Inflammatory macrophage treated with lipopolysaccharide for 4 hours (primary cell): ENCODE data around the gene SMAD6.
"Not testable (repeated sequence)": the region's sequence is repeated elsewhere in the genome, so short reads cannot be mapped to it uniquely, and the experiment has no call there.

Experiments
- DNase-seq: peaks from one replicate; pipeline ENCODE4 v3.0.0-alpha.2; 2020

SMAD6 gene

GRCh38 chr15:66743703-66744536, 41.9 kb downstream of the SMAD6 start:
- no peak for DNase-seq

- no peak for DNase-seq
Measured at GRCh38 chr15:66744610-66745279, 42.7 kb downstream of the SMAD6 start.

- no peak for DNase-seq
Measured at GRCh38 chr15:66745530-66746230, 43.6 kb downstream of the SMAD6 start.

- no peak for DNase-seq
Measured at GRCh38 chr15:66746231-66746605, 44.2 kb downstream of the SMAD6 start.

GRCh38 chr15:66747223-66747622, 45.2 kb downstream of the SMAD6 start:
- DNase-seq, result no peak

GRCh38 chr15:66747886-66748707, 46.1 kb downstream of the SMAD6 start:
- DNase-seq, result no peak

- DNase-seq, result no peak
Measured at GRCh38 chr15:66748708-66749035, 46.6 kb downstream of the SMAD6 start.

- DNase-seq, result peak; percentile 18
Measured at GRCh38 chr15:66749841-66750575, 48.0 kb downstream of the SMAD6 start.

GRCh38 chr15:66750609-66751008, 48.6 kb downstream of the SMAD6 start:
- DNase-seq, result no peak

- peak; percentile 17 for DNase-seq
Measured at GRCh38 chr15:66751579-66751978, 49.5 kb downstream of the SMAD6 start.

GRCh38 chr15:66752078-66752477, 50.0 kb downstream of the SMAD6 start:
- DNase-seq, result no peak

- DNase-seq, result no peak
Measured at GRCh38 chr15:66753687-66754377, 51.8 kb downstream of the SMAD6 start.

- no peak for DNase-seq
Measured at GRCh38 chr15:66754789-66755188, 52.8 kb downstream of the SMAD6 start.

- DNase-seq, result no peak
Measured at GRCh38 chr15:66755298-66756068, 53.4 kb downstream of the SMAD6 start.

GRCh38 chr15:66756295-66756694, 54.3 kb downstream of the SMAD6 start:
- DNase-seq, result no peak

- DNase-seq, result no peak
Measured at GRCh38 chr15:66757030-66757429, 55.0 kb downstream of the SMAD6 start.

- no peak for DNase-seq
Measured at GRCh38 chr15:66757521-66757920, 55.5 kb downstream of the SMAD6 start.

- not testable (repeated sequence) for DNase-seq
Measured at GRCh38 chr15:66758217-66758616, 56.2 kb downstream of the SMAD6 start.

- no peak for DNase-seq
Measured at GRCh38 chr15:66758844-66759243, 56.8 kb downstream of the SMAD6 start.

- no peak for DNase-seq
Measured at GRCh38 chr15:66760097-66760967, 58.3 kb downstream of the SMAD6 start.
